CD14-positive monocyte (primary cell): ENCODE data around the gene PTPRN2. TPM values are rescaled to one million over a fixed set of nuclear protein-coding genes. Genes with fewer than 3 reads are reported as not detected.
A peak's percentile ranks its signal among the peaks of the same experiment; 100 is the strongest.

Experiments
- DNase-seq, 3 donors: peaks; one replicate each; pipeline ENCODE4 v3.0.0-alpha.2; 2011 to 2022
- H2AFZ ChIP-seq: 2 replicates; pipeline ENCODE4 v1.6.0; 2012; ENCODE audit warnings: mild to moderate bottlenecking, low read depth, low read length, inconsistent platforms; ENCODE audit not compliant: insufficient read depth, poor library complexity, severe bottlenecking
- H3K27ac ChIP-seq, 2 donors: 1 replicate in 1 of 2; 2 replicates in 1 of 2; pipeline ENCODE4 v1.5.1; 2012 to 2013; ENCODE audit warnings: low read length in 2 of 2, control low read depth in 1 of 2, inconsistent platforms in 1 of 2, low read depth in 1 of 2, mild to moderate bottlenecking in 1 of 2
- H3K27me3 ChIP-seq, 2 donors: one replicate each; pipeline versions ENCODE4 v1.6.0 to v1.6.1; 2011 to 2013; ENCODE audit warnings: low read length in 2 of 2; ENCODE audit not compliant: control insufficient read depth in 2 of 2, insufficient read depth in 2 of 2
- H3K36me3 ChIP-seq, 2 donors: replicated peaks in 1 of 2; 1 replicate in 1 of 2; 2 replicates in 1 of 2; pipeline versions ENCODE4 v1.5.1 to v1.6.1; 2012 to 2013; ENCODE audit warnings: low read length in 2 of 2, control low read depth in 1 of 2, inconsistent platforms in 1 of 2, mild to moderate bottlenecking in 1 of 2; ENCODE audit not compliant: insufficient read depth in 2 of 2, control insufficient read depth in 1 of 2
- H3K4me1 ChIP-seq, 2 donors: 1 replicate in 1 of 2; 2 replicates in 1 of 2; pipeline versions ENCODE4 v1.5.1 to v1.6.1; 2012 to 2013; ENCODE audit warnings: low read length in 2 of 2, control low read depth in 1 of 2, inconsistent platforms in 1 of 2, mild to moderate bottlenecking in 1 of 2, moderate library complexity in 1 of 2; ENCODE audit not compliant: insufficient read depth in 2 of 2, control insufficient read depth in 1 of 2
- H3K4me2 ChIP-seq: replicated peaks from 2 replicates; pipeline ENCODE3; 2012; ENCODE audit warnings: low read length, moderate library complexity, mild to moderate bottlenecking; ENCODE audit not compliant: poor library complexity, severe bottlenecking; ENCODE audit errors: extremely low read depth
- H3K4me3 ChIP-seq, 3 experiments: fragments of 200-600 bp in 1 of 3; sonication (generic) in 1 of 3; replicated peaks in 1 of 3; 1 replicate in 2 of 3; 2 replicates in 1 of 3; pipeline ENCODE4 v1.5.1; 2011 to 2013; ENCODE audit warnings: low read length in 3 of 3, mild to moderate bottlenecking in 3 of 3, control low read depth in 2 of 3, low read depth in 2 of 3, inconsistent platforms in 1 of 3, moderate library complexity in 1 of 3
- H3K79me2 ChIP-seq: 2 replicates; pipeline ENCODE4 v1.6.0; 2012; ENCODE audit warnings: mild to moderate bottlenecking, control low read depth, inconsistent platforms, low read length, moderate library complexity; ENCODE audit not compliant: insufficient read depth
- H3K9ac ChIP-seq: 2 replicates; pipeline ENCODE4 v1.6.0; 2017; ENCODE audit warnings: low read length, mild to moderate bottlenecking; ENCODE audit not compliant: insufficient read depth, poor library complexity, severe bottlenecking
- H3K9me3 ChIP-seq, 2 donors: replicated peaks in 1 of 2; 1 replicate in 1 of 2; 2 replicates in 1 of 2; pipeline versions ENCODE4 v1.5.1 to v1.6.1; 2012 to 2013; ENCODE audit warnings: low read length in 2 of 2, control low read depth in 1 of 2; ENCODE audit not compliant: control insufficient read depth in 1 of 2, insufficient read depth in 1 of 2
- H4K20me1 ChIP-seq: 2 replicates; pipeline ENCODE4 v1.6.0; 2012; ENCODE audit warnings: mild to moderate bottlenecking, low read length, control low read depth, moderate library complexity; ENCODE audit not compliant: insufficient read depth
- H3K27ac Mint-ChIP-seq, 7 donors: one replicate each; pipeline ENCODE4 v1.8.0; 2020; ENCODE audit warnings: mild to moderate bottlenecking in 7 of 7, mixed read lengths in 7 of 7, moderate library complexity in 6 of 7, inconsistent platforms in 2 of 7
- H3K27me3 Mint-ChIP-seq, 3 donors: one replicate each; pipeline ENCODE4 v1.8.0; 2021 to 2022; ENCODE audit warnings: low read depth in 3 of 3, mild to moderate bottlenecking in 3 of 3, mixed read lengths in 3 of 3, moderate library complexity in 3 of 3, inconsistent platforms in 1 of 3
- H3K36me3 Mint-ChIP-seq, 2 donors: one replicate each; pipeline ENCODE4 v1.8.0; 2020; ENCODE audit warnings: mixed read lengths in 2 of 2, inconsistent platforms in 1 of 2, mild to moderate bottlenecking in 1 of 2
- H3K4me1 Mint-ChIP-seq: one replicate; pipeline ENCODE4 v1.8.0; 2020; ENCODE audit warnings: mild to moderate bottlenecking, mixed read lengths
- H3K4me3 Mint-ChIP-seq, 2 donors: one replicate each; pipeline ENCODE4 v1.8.0; 2020; ENCODE audit warnings: mild to moderate bottlenecking in 2 of 2, mixed read lengths in 2 of 2, moderate library complexity in 1 of 2
- H3K9me3 Mint-ChIP-seq, 7 donors: one replicate each; pipeline ENCODE4 v1.8.0; 2020 to 2022; ENCODE audit warnings: mixed read lengths in 7 of 7, mild to moderate bottlenecking in 6 of 7, moderate library complexity in 6 of 7, inconsistent platforms in 2 of 7
- WGBS: methylation state at CpG from one replicate; pipeline ENCODE4 v1.1.5; 2013; ENCODE audit warnings: missing lambda C conversion rate; ENCODE audit not compliant: insufficient coverage; 5-methylcytosine and 5-hydroxymethylcytosine counted together
- intact Hi-C, 2 donors: fragments of 100-400 bp; cut with micrococcal nuclease; formaldehyde crosslinking; loops; one replicate each; pipeline versions ENCODE4 v1.15.0 to v1.15.1; 2023
- polyA plus RNA-seq, 3 donors: library from polyadenylated mRNA; depleted of rRNA in 1 of 3; unstranded in 2 of 3; stranded (reverse) in 1 of 3; fragments of 300-500 nt in 2 of 3; fragments of >200 nt in 1 of 3; fragmentation: Illumina TruSeq in 2 of 3; gene quantifications; 1 replicate in 2 of 3; 2 replicates in 1 of 3; pipeline ENCODE4 v1.2.3, GENCODE V29; 2012 to 2021
- TF ChIP-seq, protein P1 (sequence below): fragments of 200-600 bp; IDR thresholded peaks from one replicate; pipeline ENCODE4 v1.8.0; 2022; ENCODE audit warnings: antibody characterized with exemption, mild to moderate bottlenecking

PTPRN2 gene
- polyA plus RNA-seq, 3 donors, result 0.25 to 1.4 (median 0.97) TPM

DNA sequence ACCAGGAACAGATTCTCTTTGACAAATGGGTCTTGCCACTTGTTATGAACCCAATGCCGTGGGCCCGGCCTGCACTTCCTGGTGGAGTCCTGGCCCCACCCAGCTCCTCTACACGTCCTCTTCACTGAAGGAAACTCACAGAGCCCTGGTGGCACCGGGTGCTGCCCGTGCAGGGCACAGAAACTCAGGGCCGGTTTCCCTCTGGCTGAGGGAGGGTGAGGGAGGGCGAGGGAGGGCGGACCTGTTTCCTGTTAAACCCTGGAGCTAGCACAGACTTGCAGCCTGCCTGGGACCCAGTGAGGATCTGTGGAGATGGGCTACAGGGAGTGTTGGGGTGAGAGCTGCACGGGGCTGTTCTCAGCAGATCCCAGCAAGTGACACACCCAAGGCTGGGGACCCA is 596.3 kb downstream of the PTPRN2 start:
- H2AFZ ChIP-seq, result no peak overlapping the region
- no peaks in the 10 kb centered on the region for H3K4me1 ChIP-seq
- no peaks in the 10 kb centered on the region for H3K36me3 ChIP-seq
- H3K4me2 ChIP-seq, result no peak overlapping the region
- H3K9me3 Mint-ChIP-seq, result peaks cover 0 to 8% (median 0%) of the 10 kb centered on the region in 7 donors
- peaks cover 1 to 12% (median 6%) of the 10 kb centered on the region in 3 donors for H3K27me3 Mint-ChIP-seq
- no peak overlapping the region for H3K9ac ChIP-seq
- no peaks in the 10 kb centered on the region for H3K4me1 Mint-ChIP-seq
- H3K4me3 ChIP-seq, result no peak overlapping the region
- no peak for DNase-seq
- H3K4me3 Mint-ChIP-seq, result no peak overlapping the region
- no peak overlapping the region for H3K27ac ChIP-seq
- WGBS, result 42% methylated on average over 4 of the region's 9 CpGs
- no peaks in the 10 kb centered on the region for H4K20me1 ChIP-seq
- H3K27me3 ChIP-seq, result no peaks in the 10 kb centered on the region
- TF ChIP-seq, protein P1, sequence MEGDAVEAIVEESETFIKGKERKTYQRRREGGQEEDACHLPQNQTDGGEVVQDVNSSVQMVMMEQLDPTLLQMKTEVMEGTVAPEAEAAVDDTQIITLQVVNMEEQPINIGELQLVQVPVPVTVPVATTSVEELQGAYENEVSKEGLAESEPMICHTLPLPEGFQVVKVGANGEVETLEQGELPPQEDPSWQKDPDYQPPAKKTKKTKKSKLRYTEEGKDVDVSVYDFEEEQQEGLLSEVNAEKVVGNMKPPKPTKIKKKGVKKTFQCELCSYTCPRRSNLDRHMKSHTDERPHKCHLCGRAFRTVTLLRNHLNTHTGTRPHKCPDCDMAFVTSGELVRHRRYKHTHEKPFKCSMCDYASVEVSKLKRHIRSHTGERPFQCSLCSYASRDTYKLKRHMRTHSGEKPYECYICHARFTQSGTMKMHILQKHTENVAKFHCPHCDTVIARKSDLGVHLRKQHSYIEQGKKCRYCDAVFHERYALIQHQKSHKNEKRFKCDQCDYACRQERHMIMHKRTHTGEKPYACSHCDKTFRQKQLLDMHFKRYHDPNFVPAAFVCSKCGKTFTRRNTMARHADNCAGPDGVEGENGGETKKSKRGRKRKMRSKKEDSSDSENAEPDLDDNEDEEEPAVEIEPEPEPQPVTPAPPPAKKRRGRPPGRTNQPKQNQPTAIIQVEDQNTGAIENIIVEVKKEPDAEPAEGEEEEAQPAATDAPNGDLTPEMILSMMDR, result no peak
- H3K27ac Mint-ChIP-seq, result no peak overlapping the region
- no peaks in the 10 kb centered on the region for H3K9me3 ChIP-seq
- no peaks in the 10 kb centered on the region for H3K36me3 Mint-ChIP-seq
- intact Hi-C loops, result no loop called here
- no peaks in the 10 kb centered on the region for H3K79me2 ChIP-seq

DNA sequence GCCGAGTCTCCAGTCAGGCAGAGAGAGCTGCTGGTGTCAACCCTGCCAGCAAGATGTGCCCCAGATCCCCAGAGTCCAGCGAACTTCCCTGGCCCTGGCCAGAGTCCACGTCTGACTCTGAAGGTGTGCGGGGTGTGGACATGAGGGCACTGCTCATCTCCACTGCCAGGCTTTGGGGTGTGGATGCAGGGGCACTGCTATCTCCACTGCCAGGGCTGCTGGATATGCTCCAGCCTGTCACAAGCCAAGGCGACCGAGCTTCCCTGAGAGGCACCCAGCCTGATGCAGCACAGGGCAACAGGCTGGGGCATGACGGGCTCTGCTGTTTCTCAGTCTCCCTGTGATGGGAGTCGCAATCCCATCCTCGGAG is 596.8 kb downstream of the PTPRN2 start:
- Histone ChIP-seq H3K79me2 (no peaks in the 10 kb centered on the region), H3K4me1 (no peaks in the 10 kb centered on the region), H3K9ac (no peak overlapping the region), H3K4me3 (no peak overlapping the region), H3K36me3 (no peaks in the 10 kb centered on the region), H3K27ac (no peak overlapping the region), H3K9me3 (no peaks in the 10 kb centered on the region), H3K4me2 (no peak overlapping the region), H2AFZ (no peak overlapping the region), H3K27me3 (no peaks in the 10 kb centered on the region), H4K20me1 (no peaks in the 10 kb centered on the region)
- Mint-ChIP-seq H3K27ac (peak overlapping the region in 1 of 7 donors; percentile 6), H3K27me3 (peaks cover 1 to 12% (median 6%) of the 10 kb centered on the region in 3 donors), H3K4me3 (no peak overlapping the region), H3K36me3 (no peaks in the 10 kb centered on the region), H3K4me1 (no peaks in the 10 kb centered on the region), H3K9me3 (peaks cover 0 to 6% (median 0%) of the 10 kb centered on the region in 7 donors)
- TF ChIP-seq, protein P1, result no peak
- 73% methylated on average over 9 of the region's 9 CpGs for WGBS
- intact Hi-C loops, result no loop called here
- DNase-seq, result no peak
